Osteocyte (in vitro differentiated cells): ENCODE measurements around the gene PIK3R5. TPM values are rescaled to one million over a fixed set of nuclear protein-coding genes. Genes with fewer than 3 reads are reported as not detected.

Experiments used
- DNase-seq: peaks from one replicate; pipeline ENCODE4 v3.0.0; 2021; ENCODE audit warnings: mixed read lengths; ENCODE audit not compliant: unreplicated experiment; ENCODE audit errors: extremely low spot score
- H3K27ac Mint-ChIP-seq: one replicate; pipeline ENCODE4 v1.8.0; 2021; ENCODE audit warnings: mild to moderate bottlenecking, mixed read lengths; ENCODE audit not compliant: unreplicated experiment
- H3K27me3 Mint-ChIP-seq: one replicate; pipeline ENCODE4 v1.8.0; 2021; ENCODE audit warnings: mixed read lengths; ENCODE audit not compliant: unreplicated experiment
- H3K36me3 Mint-ChIP-seq: one replicate; pipeline ENCODE4 v1.8.0; 2021; ENCODE audit warnings: mixed read lengths; ENCODE audit not compliant: unreplicated experiment
- H3K4me1 Mint-ChIP-seq: one replicate; pipeline ENCODE4 v1.8.0; 2021; ENCODE audit warnings: mixed read lengths; ENCODE audit not compliant: unreplicated experiment
- H3K4me3 Mint-ChIP-seq: one replicate; pipeline ENCODE4 v1.8.0; 2021; ENCODE audit warnings: mild to moderate bottlenecking, moderate library complexity, mixed read lengths; ENCODE audit not compliant: unreplicated experiment
- H3K9me3 Mint-ChIP-seq: one replicate; pipeline ENCODE4 v1.8.0; 2021; ENCODE audit warnings: mixed read lengths; ENCODE audit not compliant: unreplicated experiment
- total RNA-seq: library from RNA; stranded (reverse); gene quantifications from 2 replicates; pipeline ENCODE4 v1.2.1, GENCODE V29; 2021
- TF ChIP-seq, protein P1 (sequence below): fragments of 200-600 bp; sonication (generic); IDR thresholded peaks from 2 replicates; pipeline ENCODE4 v1.5.0; 2021; ENCODE audit warnings: antibody characterized with exemption, mild to moderate bottlenecking, moderate library complexity

PIK3R5 gene
- total RNA-seq, 1 donor from 2014 or later = not detected

DNA sequence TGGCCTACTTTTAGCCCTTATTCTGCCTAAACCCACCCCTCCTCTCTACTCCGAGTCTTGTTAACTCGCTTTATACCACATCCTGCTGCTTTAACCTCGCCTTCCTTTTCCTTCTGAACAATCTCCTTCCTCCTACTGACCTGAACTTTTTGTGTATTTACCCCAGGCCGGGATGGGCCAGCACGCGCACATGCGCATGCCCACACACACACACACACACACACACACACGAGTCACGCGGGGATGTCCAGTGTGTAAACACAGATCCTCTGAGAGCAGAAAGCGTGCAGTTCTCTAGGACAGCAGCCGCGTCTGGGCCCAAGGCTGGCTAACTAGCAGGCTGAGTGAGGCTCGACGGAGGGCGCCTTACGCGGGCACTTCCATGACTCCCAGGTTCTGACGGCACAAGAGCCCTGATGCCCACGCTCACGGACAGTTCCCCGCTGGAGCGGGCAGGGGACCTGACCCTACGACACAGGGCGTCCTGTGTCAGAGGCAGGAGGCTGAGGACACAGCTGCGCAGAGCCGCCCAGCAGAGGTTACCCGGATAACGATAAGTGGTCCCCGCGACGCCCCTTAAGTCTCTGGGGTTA, 610 bp downstream of the PIK3R5 start:
- Mint-ChIP-seq H3K9me3 (no peaks in the 10 kb centered on the region), H3K36me3 (no peaks in the 10 kb centered on the region), H3K4me1 (no peaks in the 10 kb centered on the region), H3K27ac (no peak overlapping the region), H3K4me3 (no peak overlapping the region), H3K27me3 (peaks cover 70% of the 10 kb centered on the region)
- TF ChIP-seq, protein P1, sequence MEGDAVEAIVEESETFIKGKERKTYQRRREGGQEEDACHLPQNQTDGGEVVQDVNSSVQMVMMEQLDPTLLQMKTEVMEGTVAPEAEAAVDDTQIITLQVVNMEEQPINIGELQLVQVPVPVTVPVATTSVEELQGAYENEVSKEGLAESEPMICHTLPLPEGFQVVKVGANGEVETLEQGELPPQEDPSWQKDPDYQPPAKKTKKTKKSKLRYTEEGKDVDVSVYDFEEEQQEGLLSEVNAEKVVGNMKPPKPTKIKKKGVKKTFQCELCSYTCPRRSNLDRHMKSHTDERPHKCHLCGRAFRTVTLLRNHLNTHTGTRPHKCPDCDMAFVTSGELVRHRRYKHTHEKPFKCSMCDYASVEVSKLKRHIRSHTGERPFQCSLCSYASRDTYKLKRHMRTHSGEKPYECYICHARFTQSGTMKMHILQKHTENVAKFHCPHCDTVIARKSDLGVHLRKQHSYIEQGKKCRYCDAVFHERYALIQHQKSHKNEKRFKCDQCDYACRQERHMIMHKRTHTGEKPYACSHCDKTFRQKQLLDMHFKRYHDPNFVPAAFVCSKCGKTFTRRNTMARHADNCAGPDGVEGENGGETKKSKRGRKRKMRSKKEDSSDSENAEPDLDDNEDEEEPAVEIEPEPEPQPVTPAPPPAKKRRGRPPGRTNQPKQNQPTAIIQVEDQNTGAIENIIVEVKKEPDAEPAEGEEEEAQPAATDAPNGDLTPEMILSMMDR = no peak
- DNase-seq = peak; percentile 81

- TF ChIP-seq, protein P1 = no peak
- H3K4me3 Mint-ChIP-seq = no peak overlapping the region
- no peaks in the 10 kb centered on the region for H3K9me3 Mint-ChIP-seq
- no peak for DNase-seq
- H3K27me3 Mint-ChIP-seq = peaks cover 65% of the 10 kb centered on the region
- no peaks in the 10 kb centered on the region for H3K36me3 Mint-ChIP-seq
- no peaks in the 10 kb centered on the region for H3K4me1 Mint-ChIP-seq
- no peak overlapping the region for H3K27ac Mint-ChIP-seq
Observed at GRCh38 chr17:8963647-8964258, 1.8 kb downstream of the PIK3R5 start.

- H3K4me3 Mint-ChIP-seq = no peak overlapping the region
- H3K9me3 Mint-ChIP-seq = no peaks in the 10 kb centered on the region
- DNase-seq = no peak
- H3K36me3 Mint-ChIP-seq = no peaks in the 10 kb centered on the region
- H3K27ac Mint-ChIP-seq = no peak overlapping the region
- peaks cover 60% of the 10 kb centered on the region for H3K27me3 Mint-ChIP-seq
- no peaks in the 10 kb centered on the region for H3K4me1 Mint-ChIP-seq
- TF ChIP-seq, protein P1 = no peak
Observed at GRCh38 chr17:8963014-8963413, 2.5 kb downstream of the PIK3R5 start.

DNA sequence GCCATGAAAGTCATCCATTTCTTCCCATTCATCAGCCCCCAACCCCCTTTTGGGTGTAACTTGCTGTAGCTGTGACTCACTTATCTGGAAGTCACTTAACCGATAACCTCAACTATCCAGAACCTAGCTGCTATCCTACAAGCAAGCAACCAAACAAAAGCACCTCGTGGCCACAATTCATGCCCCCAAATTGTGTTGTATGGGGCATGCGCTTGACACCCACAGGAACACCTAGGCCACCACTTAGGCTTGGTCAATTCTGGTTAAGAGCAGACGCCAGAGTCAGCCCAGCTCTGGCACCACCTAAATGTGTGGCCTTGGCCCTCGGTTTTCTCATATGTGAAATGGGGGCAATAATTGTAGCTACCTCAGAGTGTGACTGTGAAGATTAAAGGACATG, 3.7 kb downstream of the PIK3R5 start:
- Mint-ChIP-seq H3K36me3 (no peaks in the 10 kb centered on the region), H3K4me3 (no peak overlapping the region), H3K9me3 (no peaks in the 10 kb centered on the region), H3K27ac (no peak overlapping the region), H3K27me3 (peaks cover 56% of the 10 kb centered on the region), H3K4me1 (no peaks in the 10 kb centered on the region)
- TF ChIP-seq, protein P1 = no peak
- DNase-seq = no peak

GRCh38 chr17:8960325-8961140, 5.0 kb downstream of the PIK3R5 start:
- peaks cover 51% of the 10 kb centered on the region for H3K27me3 Mint-ChIP-seq
- H3K9me3 Mint-ChIP-seq = no peaks in the 10 kb centered on the region
- TF ChIP-seq, protein P1 = no peak

More at GRCh38 chr17:8960325-8961140, 5.0 kb downstream of the PIK3R5 start:
- DNase-seq = peak; percentile 64
- H3K4me1 Mint-ChIP-seq = no peaks in the 10 kb centered on the region
- no peak overlapping the region for H3K27ac Mint-ChIP-seq
- H3K36me3 Mint-ChIP-seq = no peaks in the 10 kb centered on the region
- no peak overlapping the region for H3K4me3 Mint-ChIP-seq
